Left ventricle myocardium inferior (tissue), 1 donor: Measurements from ENCODE around the gene TFG. TPM values are rescaled to one million over a fixed set of nuclear protein-coding genes. Genes with fewer than 3 reads are reported as not detected.
A peak's percentile ranks its signal among the peaks of the same experiment; 100 is the strongest.

Experiments used
- DNase-seq: peaks from one replicate; pipeline ENCODE4 v3.0.0-alpha.2; 2020
- H3K27ac ChIP-seq: fragments of 200-600 bp; replicated peaks from 2 replicates; pipeline ENCODE4 v1.8.0; 2021
- H3K27me3 ChIP-seq: fragments of 200-600 bp; 2 replicates; pipeline ENCODE4 v1.8.0; 2021; ENCODE audit warnings: low read depth
- H3K36me3 ChIP-seq: fragments of 200-600 bp; 2 replicates; pipeline ENCODE4 v1.8.0; 2021
- H3K4me1 ChIP-seq: fragments of 200-600 bp; 2 replicates; pipeline ENCODE4 v1.8.0; 2021
- H3K4me3 ChIP-seq: fragments of 200-600 bp; 2 replicates; pipeline ENCODE4 v1.8.0; 2021; ENCODE audit warnings: mild to moderate bottlenecking, moderate library complexity
- H3K9me3 ChIP-seq: fragments of 200-600 bp; replicated peaks from 2 replicates; pipeline ENCODE4 v1.8.0; 2021
- intact Hi-C: fragments of 100-400 bp; cut with micrococcal nuclease; formaldehyde crosslinking; loops from one replicate; pipeline ENCODE4 v1.11.0; 2022
- total RNA-seq: library from RNA; stranded (reverse); fragmentation: NEBNext Ultra II Directional; extraction: Animal tissue kit (Norgen Biotek cat#: 25700); gene quantifications from one replicate; pipeline ENCODE4 v1.2.1, GENCODE V29; 2021
- TF ChIP-seq, protein P1 (sequence below): fragments of 200-600 bp; IDR thresholded peaks from 2 replicates; pipeline ENCODE4 v1.8.0; 2021; ENCODE audit warnings: antibody characterized with exemption, mild to moderate bottlenecking, borderline replicate concordance
- donor health status: DM: no; HTN: yes; CAD: no; lungs with severe emphysema.

TFG gene
- total RNA-seq, 1 donor from 2014 or later = 114 TPM

DNA sequence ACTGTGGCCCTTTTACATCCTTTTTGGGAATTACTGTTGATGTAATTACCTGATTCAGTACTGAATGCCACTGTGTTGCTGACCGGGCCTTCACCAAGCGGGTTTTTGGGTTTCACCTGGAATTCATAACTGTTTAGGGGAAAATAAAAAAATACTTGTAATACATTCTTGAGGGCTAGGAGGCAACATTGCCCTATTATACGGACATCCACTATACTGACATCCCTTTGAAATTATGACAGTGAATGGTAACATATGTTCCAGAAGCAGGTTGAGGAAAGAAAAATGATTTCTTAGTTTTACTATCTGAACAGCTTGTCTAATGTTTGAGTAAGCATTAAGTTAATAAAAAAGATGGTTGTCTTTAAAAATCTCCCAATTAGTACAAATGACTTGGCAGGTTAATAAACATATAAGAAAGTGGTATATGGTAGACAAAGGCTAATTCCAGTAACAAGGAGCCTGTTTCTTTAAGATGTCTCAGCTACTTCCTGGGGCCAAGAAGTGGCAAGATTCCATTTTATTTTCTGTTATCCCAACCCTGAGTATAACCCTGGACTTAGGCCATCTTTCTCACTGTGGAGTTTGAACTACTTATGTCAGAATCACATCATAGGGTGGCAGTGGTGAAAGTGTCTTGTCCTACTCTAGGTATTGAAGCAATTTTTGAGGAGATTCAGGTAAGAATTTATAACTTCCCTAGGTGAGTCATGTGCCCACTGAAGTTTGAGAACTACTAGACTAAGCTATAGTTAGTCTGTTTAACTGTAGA is 45.5 kb downstream of the TFG start:
- Histone ChIP-seq H3K27me3 (no peaks in the 10 kb centered on the region), H3K9me3 (no peaks in the 10 kb centered on the region), H3K4me3 (no peak overlapping the region), H3K4me1 (peaks cover 49% of the 10 kb centered on the region), H3K36me3 (peaks cover 47% of the 10 kb centered on the region), H3K27ac (peak overlapping the region; percentile 20)
- intact Hi-C loops = no loop called here
- DNase-seq = no peak
- TF ChIP-seq, protein P1, sequence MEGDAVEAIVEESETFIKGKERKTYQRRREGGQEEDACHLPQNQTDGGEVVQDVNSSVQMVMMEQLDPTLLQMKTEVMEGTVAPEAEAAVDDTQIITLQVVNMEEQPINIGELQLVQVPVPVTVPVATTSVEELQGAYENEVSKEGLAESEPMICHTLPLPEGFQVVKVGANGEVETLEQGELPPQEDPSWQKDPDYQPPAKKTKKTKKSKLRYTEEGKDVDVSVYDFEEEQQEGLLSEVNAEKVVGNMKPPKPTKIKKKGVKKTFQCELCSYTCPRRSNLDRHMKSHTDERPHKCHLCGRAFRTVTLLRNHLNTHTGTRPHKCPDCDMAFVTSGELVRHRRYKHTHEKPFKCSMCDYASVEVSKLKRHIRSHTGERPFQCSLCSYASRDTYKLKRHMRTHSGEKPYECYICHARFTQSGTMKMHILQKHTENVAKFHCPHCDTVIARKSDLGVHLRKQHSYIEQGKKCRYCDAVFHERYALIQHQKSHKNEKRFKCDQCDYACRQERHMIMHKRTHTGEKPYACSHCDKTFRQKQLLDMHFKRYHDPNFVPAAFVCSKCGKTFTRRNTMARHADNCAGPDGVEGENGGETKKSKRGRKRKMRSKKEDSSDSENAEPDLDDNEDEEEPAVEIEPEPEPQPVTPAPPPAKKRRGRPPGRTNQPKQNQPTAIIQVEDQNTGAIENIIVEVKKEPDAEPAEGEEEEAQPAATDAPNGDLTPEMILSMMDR = no peak

DNA sequence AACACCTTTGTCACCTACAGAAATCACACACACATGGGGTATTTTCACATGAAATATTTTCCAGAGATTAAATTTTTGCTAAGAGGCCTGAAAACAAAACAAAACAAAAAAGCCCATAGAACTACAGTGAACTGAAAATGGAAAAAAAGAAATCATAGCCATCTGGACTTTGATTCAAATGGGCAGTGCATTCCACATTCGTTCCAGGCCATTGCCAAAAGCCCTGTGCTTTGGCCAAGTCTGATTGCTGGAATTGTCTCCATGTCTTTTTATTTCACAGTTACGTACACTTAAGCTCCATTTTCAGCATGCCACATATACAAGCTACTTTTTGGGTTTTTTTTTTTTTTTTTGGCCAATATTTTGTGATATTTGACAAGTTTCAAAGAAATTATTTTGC is 47.1 kb downstream of the TFG start:
- DNase-seq = peak; percentile 38
- Histone ChIP-seq H3K4me1 (peaks cover 50% of the 10 kb centered on the region), H3K36me3 (peaks cover 31% of the 10 kb centered on the region), H3K27ac (peak overlapping the region; percentile 18), H3K4me3 (no peak overlapping the region), H3K9me3 (no peaks in the 10 kb centered on the region), H3K27me3 (no peaks in the 10 kb centered on the region)
- intact Hi-C loops = no loop called here
- TF ChIP-seq, protein P1 = no peak

DNA sequence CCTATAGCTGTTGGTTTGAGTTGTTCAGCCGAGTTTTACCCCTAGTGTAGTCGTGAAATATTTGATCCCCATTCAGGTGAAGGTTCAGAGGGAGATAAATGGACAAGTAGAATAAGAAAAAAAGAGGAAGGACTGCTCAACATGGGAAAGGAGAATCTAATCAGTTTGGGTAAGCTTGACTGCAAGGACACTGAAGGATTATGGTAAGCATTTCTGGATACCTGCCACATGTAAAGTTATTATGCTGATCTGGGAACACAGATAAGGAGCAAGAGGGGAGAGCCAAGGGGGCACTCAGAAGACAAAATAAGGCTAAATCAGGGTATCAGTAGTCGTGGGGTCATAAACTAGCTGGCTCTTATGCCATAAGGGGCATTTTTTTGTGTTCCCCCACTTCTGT is 49.9 kb downstream of the TFG start:
- peaks cover 9% of the 10 kb centered on the region for H3K36me3 ChIP-seq
- H3K4me1 ChIP-seq = peaks cover 41% of the 10 kb centered on the region
- no peak overlapping the region for H3K27ac ChIP-seq
- intact Hi-C loops = no loop called here
- no peaks in the 10 kb centered on the region for H3K9me3 ChIP-seq
- H3K4me3 ChIP-seq = no peak overlapping the region
- no peaks in the 10 kb centered on the region for H3K27me3 ChIP-seq
- TF ChIP-seq, protein P1 = no peak
- DNase-seq = no peak

DNA sequence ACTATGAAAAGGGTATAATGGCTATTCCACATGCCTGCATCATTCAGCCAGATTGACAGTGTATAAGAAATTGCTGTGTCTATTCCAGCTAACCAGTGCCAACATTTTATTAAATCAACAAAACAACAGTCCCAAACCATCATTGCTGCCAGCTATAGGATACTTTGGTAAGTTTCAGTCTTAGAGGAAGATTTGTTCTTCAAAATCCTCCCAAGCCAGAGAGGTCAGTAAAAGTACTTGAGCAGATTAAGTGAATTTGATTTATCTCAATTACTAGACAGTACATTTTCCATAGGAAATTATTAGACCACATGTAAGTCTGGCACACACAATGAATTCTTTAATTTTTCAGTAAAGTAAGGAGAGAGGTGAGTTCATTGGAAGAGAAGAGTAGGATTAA is 50.7 kb downstream of the TFG start:
- no peaks in the 10 kb centered on the region for H3K27me3 ChIP-seq
- intact Hi-C loops = no loop called here
- peaks cover 33% of the 10 kb centered on the region for H3K4me1 ChIP-seq
- no peak overlapping the region for H3K27ac ChIP-seq
- DNase-seq = no peak
- H3K36me3 ChIP-seq = peaks cover 4% of the 10 kb centered on the region
- no peaks in the 10 kb centered on the region for H3K9me3 ChIP-seq
- H3K4me3 ChIP-seq = no peak overlapping the region
- TF ChIP-seq, protein P1 = no peak

DNA sequence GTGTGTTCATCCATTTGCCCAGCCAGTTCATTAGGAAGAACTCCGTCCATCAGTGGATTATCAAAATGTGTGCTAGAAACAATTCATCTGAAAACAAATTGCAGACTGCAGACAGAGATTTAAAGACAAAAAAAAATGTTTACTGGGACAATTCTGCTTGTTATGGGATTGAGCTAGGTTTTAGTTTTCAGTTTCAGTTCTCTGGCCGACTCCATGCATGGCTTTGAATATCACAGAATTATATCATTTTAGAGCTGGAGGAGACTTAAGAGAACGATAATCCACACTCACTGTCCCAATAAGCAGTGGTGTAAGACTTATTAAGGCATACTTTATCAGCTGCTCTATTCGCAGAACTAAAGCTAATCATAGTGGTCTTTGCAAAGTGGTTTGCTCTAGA is 51.1 kb downstream of the TFG start:
- H3K4me1 ChIP-seq = peaks cover 28% of the 10 kb centered on the region
- intact Hi-C loops = no loop called here
- no peak overlapping the region for H3K27ac ChIP-seq
- DNase-seq = no peak
- H3K27me3 ChIP-seq = no peaks in the 10 kb centered on the region
- TF ChIP-seq, protein P1 = no peak
- no peaks in the 10 kb centered on the region for H3K9me3 ChIP-seq
- H3K4me3 ChIP-seq = no peak overlapping the region
- peaks cover 4% of the 10 kb centered on the region for H3K36me3 ChIP-seq
